ENCODE measurements around the gene FBXW11. TPM values are rescaled to one million over a fixed set of nuclear protein-coding genes. Genes with fewer than 3 reads are reported as not detected.
"Not testable (repeated sequence)": the region's sequence is repeated elsewhere in the genome, so short reads cannot be mapped to it uniquely, and the experiment has no call there.

The FBXW11 gene
- total RNA-seq, 1 donor from 2014 or later: 61.4 TPM

DNA sequence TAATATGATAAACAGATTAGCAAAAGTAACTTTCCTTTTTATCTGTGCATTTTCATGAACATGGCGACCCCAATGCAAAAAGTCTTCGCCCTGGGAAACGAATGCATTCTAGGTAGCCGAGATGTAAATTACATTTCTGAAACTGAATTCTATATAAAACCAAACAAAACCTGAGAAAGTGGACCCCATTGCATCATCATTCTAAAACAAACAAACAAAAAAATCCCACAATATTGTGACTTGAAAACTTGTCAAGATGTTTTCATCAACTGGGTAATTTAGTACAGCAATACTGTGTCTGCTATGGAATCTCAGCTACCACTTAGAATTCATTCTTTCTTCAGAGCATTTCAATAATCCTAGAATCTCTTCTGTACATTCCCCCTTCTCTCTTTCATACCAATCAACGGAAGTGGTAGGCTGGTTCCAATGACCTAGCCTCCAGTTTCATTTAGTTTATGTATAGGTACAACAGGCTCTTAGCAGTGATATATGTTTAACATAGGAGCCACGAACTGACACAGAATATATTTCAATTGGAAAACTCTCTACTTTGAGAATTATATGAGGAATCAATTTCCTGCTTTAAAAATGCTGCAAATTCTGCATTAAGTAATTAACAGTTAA, 85.6 kb downstream of the FBXW11 start:
- Mint-ChIP-seq H3K27me3 (ENCODE audit: unreplicated experiment) (no peaks in the 10 kb centered on the region), H3K36me3 (ENCODE audit: unreplicated experiment) (no peaks in the 10 kb centered on the region), H3K9me3 (ENCODE audit: unreplicated experiment) (no peaks in the 10 kb centered on the region), H3K4me1 (ENCODE audit: unreplicated experiment) (peaks cover 27% of the 10 kb centered on the region), H3K27ac (ENCODE audit: unreplicated experiment) (no peak overlapping the region), H3K4me3 (ENCODE audit: unreplicated experiment) (no peak overlapping the region)
- no peak for DNase-seq (ENCODE audit: extremely low spot score, unreplicated experiment)
- TF ChIP-seq, protein P1, sequence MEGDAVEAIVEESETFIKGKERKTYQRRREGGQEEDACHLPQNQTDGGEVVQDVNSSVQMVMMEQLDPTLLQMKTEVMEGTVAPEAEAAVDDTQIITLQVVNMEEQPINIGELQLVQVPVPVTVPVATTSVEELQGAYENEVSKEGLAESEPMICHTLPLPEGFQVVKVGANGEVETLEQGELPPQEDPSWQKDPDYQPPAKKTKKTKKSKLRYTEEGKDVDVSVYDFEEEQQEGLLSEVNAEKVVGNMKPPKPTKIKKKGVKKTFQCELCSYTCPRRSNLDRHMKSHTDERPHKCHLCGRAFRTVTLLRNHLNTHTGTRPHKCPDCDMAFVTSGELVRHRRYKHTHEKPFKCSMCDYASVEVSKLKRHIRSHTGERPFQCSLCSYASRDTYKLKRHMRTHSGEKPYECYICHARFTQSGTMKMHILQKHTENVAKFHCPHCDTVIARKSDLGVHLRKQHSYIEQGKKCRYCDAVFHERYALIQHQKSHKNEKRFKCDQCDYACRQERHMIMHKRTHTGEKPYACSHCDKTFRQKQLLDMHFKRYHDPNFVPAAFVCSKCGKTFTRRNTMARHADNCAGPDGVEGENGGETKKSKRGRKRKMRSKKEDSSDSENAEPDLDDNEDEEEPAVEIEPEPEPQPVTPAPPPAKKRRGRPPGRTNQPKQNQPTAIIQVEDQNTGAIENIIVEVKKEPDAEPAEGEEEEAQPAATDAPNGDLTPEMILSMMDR (IDR thresholded peaks at IDR 0.05): no peak

DNA sequence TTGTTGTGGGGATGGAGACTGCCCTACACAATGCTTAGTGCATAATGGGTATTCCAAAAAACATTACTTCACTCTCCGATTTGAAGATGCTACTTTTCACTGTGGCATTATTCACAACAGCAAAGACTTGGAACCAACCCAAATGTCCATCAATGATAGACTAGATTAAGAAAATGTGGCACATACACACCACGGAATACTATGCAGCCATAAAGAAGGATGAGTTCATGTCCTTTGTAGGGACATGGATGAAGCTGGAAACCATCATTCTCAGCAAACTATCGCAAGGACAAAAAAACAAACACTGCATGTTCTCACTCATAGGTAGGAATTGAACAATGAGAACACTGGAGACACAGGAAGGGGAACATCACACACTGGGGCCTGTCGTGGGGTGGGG, 90.7 kb downstream of the FBXW11 start:
- peaks cover 40% of the 10 kb centered on the region for H3K4me1 Mint-ChIP-seq (ENCODE audit: unreplicated experiment)
- H3K4me3 Mint-ChIP-seq (ENCODE audit: unreplicated experiment); H3K9me3 Mint-ChIP-seq (ENCODE audit: unreplicated experiment); H3K27ac Mint-ChIP-seq (ENCODE audit: unreplicated experiment); DNase-seq (ENCODE audit: extremely low spot score, unreplicated experiment); H3K36me3 Mint-ChIP-seq (ENCODE audit: unreplicated experiment); H3K27me3 Mint-ChIP-seq (ENCODE audit: unreplicated experiment): not testable (repeated sequence)

GRCh38 chr5:171914726-171915338, 91.6 kb downstream of the FBXW11 start:
- Mint-ChIP-seq H3K36me3 (ENCODE audit: unreplicated experiment) (no peaks in the 10 kb centered on the region), H3K4me3 (ENCODE audit: unreplicated experiment) (no peak overlapping the region), H3K27ac (ENCODE audit: unreplicated experiment) (no peak overlapping the region), H3K27me3 (ENCODE audit: unreplicated experiment) (no peaks in the 10 kb centered on the region), H3K4me1 (ENCODE audit: unreplicated experiment) (peaks cover 39% of the 10 kb centered on the region), H3K9me3 (ENCODE audit: unreplicated experiment) (no peaks in the 10 kb centered on the region)
- no peak for DNase-seq (ENCODE audit: extremely low spot score, unreplicated experiment)
- TF ChIP-seq, protein P1 (IDR thresholded peaks at IDR 0.05): no peak

DNA sequence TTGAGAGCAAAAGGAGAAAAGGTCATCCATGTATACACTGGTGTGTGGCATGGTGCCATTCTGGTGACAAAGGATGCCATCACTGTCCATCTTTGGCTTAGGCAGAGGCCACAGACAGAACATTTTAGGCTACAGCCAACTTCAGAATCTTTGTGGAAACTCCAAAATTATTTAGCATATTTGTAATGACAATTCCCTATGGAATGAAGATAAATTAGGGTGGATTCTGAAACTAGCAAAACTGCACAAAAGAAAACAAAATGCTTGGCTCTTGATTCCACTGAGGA, 92.5 kb downstream of the FBXW11 start:
- Mint-ChIP-seq H3K27ac (ENCODE audit: unreplicated experiment) (no peak overlapping the region), H3K4me3 (ENCODE audit: unreplicated experiment) (no peak overlapping the region), H3K4me1 (ENCODE audit: unreplicated experiment) (peaks cover 39% of the 10 kb centered on the region)

DNA sequence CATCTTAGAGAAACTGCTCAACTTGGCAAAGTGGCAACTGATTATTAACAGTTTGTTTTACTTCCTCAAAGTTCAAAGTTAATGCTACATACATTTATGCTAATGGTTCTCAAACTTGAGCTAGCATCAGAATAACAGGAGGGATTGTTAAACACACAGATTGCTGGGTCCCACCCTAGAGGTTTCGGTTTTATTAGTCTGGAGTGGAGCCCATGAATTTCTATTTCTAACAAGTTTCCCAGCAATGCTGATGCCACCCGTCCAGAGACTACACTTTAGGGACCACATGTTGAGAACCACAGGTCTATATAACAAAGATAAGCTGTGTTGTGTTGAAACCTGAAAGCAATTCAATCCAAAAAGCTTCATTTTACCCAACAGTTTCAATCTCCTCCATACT, 95.3 kb downstream of the FBXW11 start:
- no peak for DNase-seq (ENCODE audit: extremely low spot score, unreplicated experiment)
- TF ChIP-seq, protein P1 (IDR thresholded peaks at IDR 0.05): no peak
- H3K4me1 Mint-ChIP-seq (ENCODE audit: unreplicated experiment): peaks cover 23% of the 10 kb centered on the region
- H3K27me3 Mint-ChIP-seq (ENCODE audit: unreplicated experiment): no peaks in the 10 kb centered on the region
- no peak overlapping the region for H3K27ac Mint-ChIP-seq (ENCODE audit: unreplicated experiment)
- no peaks in the 10 kb centered on the region for H3K9me3 Mint-ChIP-seq (ENCODE audit: unreplicated experiment)
- H3K4me3 Mint-ChIP-seq (ENCODE audit: unreplicated experiment): no peak overlapping the region
- peaks cover 2% of the 10 kb centered on the region for H3K36me3 Mint-ChIP-seq (ENCODE audit: unreplicated experiment)

More for the DNA sequence above, 92.5 kb downstream of the FBXW11 start:
- TF ChIP-seq, protein P1 (IDR thresholded peaks at IDR 0.05): no peak
- Mint-ChIP-seq H3K9me3 (ENCODE audit: unreplicated experiment) (no peaks in the 10 kb centered on the region), H3K36me3 (ENCODE audit: unreplicated experiment) (peaks cover 2% of the 10 kb centered on the region), H3K27me3 (ENCODE audit: unreplicated experiment) (no peaks in the 10 kb centered on the region)
- no peak for DNase-seq (ENCODE audit: extremely low spot score, unreplicated experiment)
